ENCODE data around the gene TAF5L.

DNA sequence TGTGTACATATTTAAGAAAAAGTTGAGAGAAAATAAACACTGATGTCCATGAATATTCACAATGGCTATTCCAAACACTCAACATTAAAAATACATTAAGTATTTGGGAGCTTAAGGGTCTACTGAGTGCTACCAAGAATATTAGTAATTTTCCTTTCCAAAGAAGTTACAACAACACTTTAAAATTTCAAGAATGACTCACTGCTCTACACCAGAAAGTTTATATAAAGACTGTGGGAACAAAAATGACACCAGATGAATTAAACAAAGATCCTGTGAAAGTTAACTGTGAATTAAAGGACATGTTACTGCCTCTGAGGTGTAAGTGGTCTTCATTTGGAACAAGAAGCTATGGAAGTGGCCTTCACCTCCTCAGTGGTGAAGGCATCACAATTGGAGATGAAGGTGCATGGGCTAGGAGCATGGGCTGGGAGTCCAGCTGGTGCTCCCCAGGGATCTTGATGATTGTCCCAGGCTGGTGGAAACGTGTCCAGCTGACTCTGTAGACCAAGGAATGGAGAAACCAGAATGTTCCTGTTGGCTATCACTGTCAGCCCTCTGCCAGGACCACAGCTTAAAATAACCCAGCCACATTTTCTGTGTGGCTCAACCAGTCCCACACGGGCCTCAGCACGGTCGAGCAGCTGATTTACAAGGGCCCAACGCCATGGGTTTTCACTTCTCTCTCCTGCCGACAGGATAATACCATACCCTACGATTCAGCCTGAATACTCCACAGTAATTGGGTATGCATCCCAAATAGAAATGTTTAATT, 28.8 kb downstream of the TAF5L start:
- TF ChIP-seq, protein P1, sequence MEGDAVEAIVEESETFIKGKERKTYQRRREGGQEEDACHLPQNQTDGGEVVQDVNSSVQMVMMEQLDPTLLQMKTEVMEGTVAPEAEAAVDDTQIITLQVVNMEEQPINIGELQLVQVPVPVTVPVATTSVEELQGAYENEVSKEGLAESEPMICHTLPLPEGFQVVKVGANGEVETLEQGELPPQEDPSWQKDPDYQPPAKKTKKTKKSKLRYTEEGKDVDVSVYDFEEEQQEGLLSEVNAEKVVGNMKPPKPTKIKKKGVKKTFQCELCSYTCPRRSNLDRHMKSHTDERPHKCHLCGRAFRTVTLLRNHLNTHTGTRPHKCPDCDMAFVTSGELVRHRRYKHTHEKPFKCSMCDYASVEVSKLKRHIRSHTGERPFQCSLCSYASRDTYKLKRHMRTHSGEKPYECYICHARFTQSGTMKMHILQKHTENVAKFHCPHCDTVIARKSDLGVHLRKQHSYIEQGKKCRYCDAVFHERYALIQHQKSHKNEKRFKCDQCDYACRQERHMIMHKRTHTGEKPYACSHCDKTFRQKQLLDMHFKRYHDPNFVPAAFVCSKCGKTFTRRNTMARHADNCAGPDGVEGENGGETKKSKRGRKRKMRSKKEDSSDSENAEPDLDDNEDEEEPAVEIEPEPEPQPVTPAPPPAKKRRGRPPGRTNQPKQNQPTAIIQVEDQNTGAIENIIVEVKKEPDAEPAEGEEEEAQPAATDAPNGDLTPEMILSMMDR (conservative IDR thresholded peaks at IDR 0.05; ENCODE audit: low read length): no peak
- TF ChIP-seq EZH2phosphoT487 (IDR thresholded peaks at IDR 0.05; ENCODE audit: borderline replicate concordance): no peak

All from Loucy (cell line).